HEK293 (cell line): ENCODE data around the gene CHCHD6.

Experiments used
- CTCF ChIA-PET: fragments of 350-600 bp; formaldehyde crosslinking; extraction: SDS; loops from one replicate; lab custom pipeline; 2021; ENCODE audit warnings: antibody characterized with exemption; lab: Yijun Ruan, JAX
- POLR2A ChIA-PET: fragments of 300-600 bp; formaldehyde crosslinking; extraction: SDS; loops from one replicate; lab custom pipeline; 2020; ENCODE audit warnings: antibody characterized with exemption, inconsistent platforms; lab: Yijun Ruan, JAX
- H3K27ac ChIP-seq: fragments of 200-500 bp; sonication (Bioruptor generic); 2 replicates; pipeline ENCODE4 v1.5.1; 2014; ENCODE audit warnings: low read depth, low read length, control low read depth, inconsistent platforms; ENCODE audit errors: extremely low read depth
- H3K36me3 ChIP-seq, 2 experiments: fragments of 200-500 bp in 1 of 2; sonication (Bioruptor generic) in 1 of 2; 1 replicate in 1 of 2; 2 replicates in 1 of 2; pipeline ENCODE4 v1.5.1; 2014 to 2017; ENCODE audit warnings: inconsistent platforms in 2 of 2, low read length in 2 of 2; ENCODE audit not compliant: control insufficient read depth in 2 of 2, insufficient read depth in 1 of 2
- H3K4me1 ChIP-seq: fragments of 200-500 bp; sonication (Bioruptor generic); 2 replicates; pipeline ENCODE4 v1.5.1; 2014; ENCODE audit warnings: mild to moderate bottlenecking, low read length, inconsistent platforms; ENCODE audit not compliant: control insufficient read depth, insufficient read depth
- H3K4me3 ChIP-seq: 2 replicates; pipeline ENCODE4 v1.5.1; 2011; ENCODE audit warnings: low read depth, mild to moderate bottlenecking, control low read depth, low read length, moderate library complexity
- H3K9me3 ChIP-seq: fragments of 200-500 bp; sonication (Bioruptor generic); 2 replicates; pipeline ENCODE4 v1.5.1; 2014; ENCODE audit warnings: low read depth, low read length, inconsistent platforms; ENCODE audit not compliant: control insufficient read depth, insufficient read depth
- BCL11A ChIP-seq: fragments of 450-650 bp; formaldehyde crosslinking; IDR thresholded peaks from 2 replicates; pipeline ENCODE4 v1.5.1; 2016; ENCODE audit warnings: low read depth, missing biosample characterization, missing genetic modification characterization
- GLI2 ChIP-seq: fragments of 450-650 bp; formaldehyde crosslinking; IDR thresholded peaks from 2 replicates; pipeline ENCODE4; 2017; ENCODE audit warnings: missing biosample characterization, missing genetic modification characterization, low read depth, borderline replicate concordance
- OVOL3 ChIP-seq: fragments of 450-650 bp; formaldehyde crosslinking; IDR thresholded peaks from 2 replicates; pipeline ENCODE4 v1.5.1; 2016; ENCODE audit warnings: missing biosample characterization, missing genetic modification characterization
- PBX3 ChIP-seq: sonication (generic); formaldehyde crosslinking; IDR thresholded peaks from 2 replicates; pipeline ENCODE4 v1.8.1; 2022; ENCODE audit warnings: mild to moderate bottlenecking, moderate library complexity, missing genetic modification reagents
- PRDM1 ChIP-seq: fragments of 450-650 bp; formaldehyde crosslinking; IDR thresholded peaks from 2 replicates; pipeline ENCODE4; 2016; ENCODE audit warnings: missing biosample characterization, missing genetic modification characterization
- REPIN1 ChIP-seq: fragments of 450-650 bp; formaldehyde crosslinking; IDR thresholded peaks from 2 replicates; pipeline ENCODE4 v1.5.1; 2017; ENCODE audit warnings: missing biosample characterization, missing genetic modification characterization, low read depth
- ZBTB7A ChIP-seq: fragments of 450-650 bp; formaldehyde crosslinking; IDR thresholded peaks from 2 replicates; pipeline ENCODE4 v1.5.1; 2016; ENCODE audit warnings: low read depth, missing biosample characterization, missing genetic modification characterization
- ZNF16 ChIP-seq: fragments of 450-650 bp; formaldehyde crosslinking; IDR thresholded peaks from 2 replicates; pipeline ENCODE4 v1.5.1; 2016; ENCODE audit warnings: low read depth, missing biosample characterization, missing genetic modification characterization
- ZNF23 ChIP-seq: fragments of 450-650 bp; formaldehyde crosslinking; IDR thresholded peaks from 2 replicates; pipeline ENCODE4 v1.5.1; 2016; ENCODE audit warnings: missing biosample characterization, missing genetic modification characterization, borderline replicate concordance
- ZNF248 ChIP-seq: fragments of 450-650 bp; formaldehyde crosslinking; IDR thresholded peaks from 2 replicates; pipeline ENCODE4 v1.5.1; 2017; ENCODE audit warnings: missing biosample characterization, missing genetic modification characterization
- ZNF76 ChIP-seq: fragments of 450-650 bp; formaldehyde crosslinking; IDR thresholded peaks from 2 replicates; pipeline ENCODE4; 2016; ENCODE audit warnings: low read depth, missing biosample characterization, missing genetic modification characterization, borderline replicate concordance
- ZNF830 ChIP-seq: fragments of 450-650 bp; IDR thresholded peaks from 2 replicates; pipeline ENCODE4 v1.5.0; 2018; ENCODE audit warnings: missing biosample characterization, missing genetic modification characterization, low read depth, mild to moderate bottlenecking, moderate library complexity
- TF ChIP-seq, protein P1 (sequence below): fragments of 450-650 bp; formaldehyde crosslinking; IDR thresholded peaks from 2 replicates; pipeline ENCODE4 v1.5.1; 2016; ENCODE audit warnings: missing biosample characterization, missing genetic modification characterization, borderline replicate concordance
- TF ChIP-seq, protein P2 (sequence below): fragments of 450-650 bp; formaldehyde crosslinking; IDR thresholded peaks from 2 replicates; pipeline ENCODE4 v1.5.1; 2016; ENCODE audit warnings: missing biosample characterization, missing genetic modification characterization
- TF ChIP-seq, protein P3 (sequence below): fragments of 450-650 bp; formaldehyde crosslinking; IDR thresholded peaks from 2 replicates; pipeline ENCODE4 v1.5.1; 2016; ENCODE audit warnings: missing biosample characterization, missing genetic modification characterization

The CHCHD6 gene

DNA sequence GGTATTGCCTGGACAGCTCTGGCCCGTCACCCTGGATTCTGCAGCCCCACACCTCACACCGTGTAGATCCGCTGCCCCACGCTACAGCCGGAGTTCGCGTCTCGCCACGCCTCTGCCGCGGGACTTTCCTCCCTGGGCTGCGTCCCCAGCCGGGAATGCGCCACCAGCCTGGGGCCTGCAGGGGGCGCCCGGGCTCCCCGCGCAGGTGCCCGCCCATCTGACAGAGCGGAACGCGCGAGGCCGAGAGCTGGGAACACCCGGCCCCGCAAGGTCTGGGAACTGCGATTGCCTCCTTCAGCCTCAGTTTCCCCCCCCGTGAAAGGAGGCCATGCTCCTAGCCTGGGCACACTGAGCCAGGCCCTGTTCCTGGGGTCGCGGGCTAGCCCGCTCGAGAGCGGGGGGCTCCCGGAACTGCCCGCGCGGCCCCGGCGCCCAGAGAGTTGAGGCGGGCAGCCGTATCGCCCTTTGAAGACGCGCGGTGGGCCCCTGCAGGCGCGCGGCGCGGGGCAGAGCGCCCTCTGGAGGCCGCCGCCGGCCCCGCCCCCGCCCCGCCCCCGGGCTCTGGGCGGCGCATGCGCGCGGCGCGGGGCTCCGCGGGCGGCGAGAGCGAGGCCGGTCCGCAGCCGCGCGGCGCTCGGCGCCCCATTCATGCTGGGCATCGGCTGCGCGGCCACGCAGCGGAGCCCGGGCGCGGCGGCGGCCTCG is 278.6 kb downstream of the CHCHD6 start, which contains the start of gene PLXNA1 (continued):
- TF ChIP-seq PBX3 (CRISPR knock-in tag): no peak
- TF ChIP-seq ZNF248: no peak
- TF ChIP-seq ZNF830 (tag by site-specific recombination): no peak
- TF ChIP-seq GLI2 (tag by site-specific recombination): no peak
- no peak; the same call in 1 of the 2 replicates for TF ChIP-seq ZNF76 (tag by site-specific recombination)
- peak; percentile 89 for TF ChIP-seq ZBTB7A (tag by site-specific recombination)
- no peak for TF ChIP-seq PRDM1
- TF ChIP-seq, protein P1, sequence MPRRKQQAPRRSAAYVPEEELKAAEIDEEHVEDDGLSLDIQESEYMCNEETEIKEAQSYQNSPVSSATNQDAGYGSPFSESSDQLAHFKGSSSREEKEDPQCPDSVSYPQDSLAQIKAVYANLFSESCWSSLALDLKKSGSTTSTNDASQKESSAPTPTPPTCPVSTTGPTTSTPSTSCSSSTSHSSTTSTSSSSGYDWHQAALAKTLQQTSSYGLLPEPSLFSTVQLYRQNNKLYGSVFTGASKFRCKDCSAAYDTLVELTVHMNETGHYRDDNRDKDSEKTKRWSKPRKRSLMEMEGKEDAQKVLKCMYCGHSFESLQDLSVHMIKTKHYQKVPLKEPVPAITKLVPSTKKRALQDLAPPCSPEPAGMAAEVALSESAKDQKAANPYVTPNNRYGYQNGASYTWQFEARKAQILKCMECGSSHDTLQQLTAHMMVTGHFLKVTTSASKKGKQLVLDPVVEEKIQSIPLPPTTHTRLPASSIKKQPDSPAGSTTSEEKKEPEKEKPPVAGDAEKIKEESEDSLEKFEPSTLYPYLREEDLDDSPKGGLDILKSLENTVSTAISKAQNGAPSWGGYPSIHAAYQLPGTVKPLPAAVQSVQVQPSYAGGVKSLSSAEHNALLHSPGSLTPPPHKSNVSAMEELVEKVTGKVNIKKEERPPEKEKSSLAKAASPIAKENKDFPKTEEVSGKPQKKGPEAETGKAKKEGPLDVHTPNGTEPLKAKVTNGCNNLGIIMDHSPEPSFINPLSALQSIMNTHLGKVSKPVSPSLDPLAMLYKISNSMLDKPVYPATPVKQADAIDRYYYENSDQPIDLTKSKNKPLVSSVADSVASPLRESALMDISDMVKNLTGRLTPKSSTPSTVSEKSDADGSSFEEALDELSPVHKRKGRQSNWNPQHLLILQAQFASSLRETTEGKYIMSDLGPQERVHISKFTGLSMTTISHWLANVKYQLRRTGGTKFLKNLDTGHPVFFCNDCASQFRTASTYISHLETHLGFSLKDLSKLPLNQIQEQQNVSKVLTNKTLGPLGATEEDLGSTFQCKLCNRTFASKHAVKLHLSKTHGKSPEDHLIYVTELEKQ (tag by site-specific recombination): no peak
- TF ChIP-seq, protein P2, sequence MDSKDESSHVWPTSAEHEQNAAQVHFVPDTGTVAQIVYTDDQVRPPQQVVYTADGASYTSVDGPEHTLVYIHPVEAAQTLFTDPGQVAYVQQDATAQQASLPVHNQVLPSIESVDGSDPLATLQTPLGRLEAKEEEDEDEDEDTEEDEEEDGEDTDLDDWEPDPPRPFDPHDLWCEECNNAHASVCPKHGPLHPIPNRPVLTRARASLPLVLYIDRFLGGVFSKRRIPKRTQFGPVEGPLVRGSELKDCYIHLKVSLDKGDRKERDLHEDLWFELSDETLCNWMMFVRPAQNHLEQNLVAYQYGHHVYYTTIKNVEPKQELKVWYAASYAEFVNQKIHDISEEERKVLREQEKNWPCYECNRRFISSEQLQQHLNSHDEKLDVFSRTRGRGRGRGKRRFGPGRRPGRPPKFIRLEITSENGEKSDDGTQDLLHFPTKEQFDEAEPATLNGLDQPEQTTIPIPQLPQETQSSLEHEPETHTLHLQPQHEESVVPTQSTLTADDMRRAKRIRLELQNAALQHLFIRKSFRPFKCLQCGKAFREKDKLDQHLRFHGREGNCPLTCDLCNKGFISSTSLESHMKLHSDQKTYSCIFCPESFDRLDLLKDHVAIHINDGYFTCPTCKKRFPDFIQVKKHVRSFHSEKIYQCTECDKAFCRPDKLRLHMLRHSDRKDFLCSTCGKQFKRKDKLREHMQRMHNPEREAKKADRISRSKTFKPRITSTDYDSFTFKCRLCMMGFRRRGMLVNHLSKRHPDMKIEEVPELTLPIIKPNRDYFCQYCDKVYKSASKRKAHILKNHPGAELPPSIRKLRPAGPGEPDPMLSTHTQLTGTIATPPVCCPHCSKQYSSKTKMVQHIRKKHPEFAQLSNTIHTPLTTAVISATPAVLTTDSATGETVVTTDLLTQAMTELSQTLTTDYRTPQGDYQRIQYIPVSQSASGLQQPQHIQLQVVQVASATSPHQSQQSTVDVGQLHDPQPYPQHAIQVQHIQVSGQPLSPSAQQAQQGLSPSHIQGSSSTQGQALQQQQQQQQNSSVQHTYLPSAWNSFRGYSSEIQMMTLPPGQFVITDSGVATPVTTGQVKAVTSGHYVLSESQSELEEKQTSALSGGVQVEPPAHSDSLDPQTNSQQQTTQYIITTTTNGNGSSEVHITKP (tag by site-specific recombination): peak; percentile 50; the same call in 1 of the 2 replicates
- no peak for TF ChIP-seq OVOL3
- no peak for TF ChIP-seq ZNF23 (tag by site-specific recombination)
- TF ChIP-seq, protein P3, sequence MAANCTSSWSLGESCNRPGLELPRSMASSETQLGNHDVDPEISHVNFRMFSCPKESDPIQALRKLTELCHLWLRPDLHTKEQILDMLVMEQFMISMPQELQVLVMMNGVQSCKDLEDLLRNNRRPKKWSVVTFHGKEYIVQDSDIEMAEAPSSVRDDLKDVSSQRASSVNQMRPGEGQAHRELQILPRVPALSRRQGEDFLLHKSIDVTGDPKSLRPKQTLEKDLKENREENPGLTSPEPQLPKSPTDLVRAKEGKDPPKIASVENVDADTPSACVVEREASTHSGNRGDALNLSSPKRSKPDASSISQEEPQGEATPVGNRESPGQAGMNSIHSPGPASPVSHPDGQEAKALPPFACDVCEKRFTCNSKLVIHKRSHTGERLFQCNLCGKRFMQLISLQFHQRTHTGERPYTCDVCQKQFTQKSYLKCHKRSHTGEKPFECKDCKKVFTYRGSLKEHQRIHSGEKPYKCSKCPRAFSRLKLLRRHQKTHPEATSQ (tag by site-specific recombination): peak; percentile 98
- TF ChIP-seq ZNF16 (tag by site-specific recombination): no peak
- peak; percentile 35; the same call in 1 of the 2 replicates for TF ChIP-seq REPIN1 (tag by site-specific recombination)

- peaks cover 0 to 4% of the 10 kb centered on the region in 2 experiments; a peak in 1 of 3 replicates for H3K36me3 ChIP-seq
- H3K27ac ChIP-seq: peak overlapping the region; percentile 51; the same call in 1 of the 2 replicates
- CTCF ChIA-PET: interaction anchor here (0.6 to 0.7 kb wide), 3 partner anchors 16 to 206 kb away, joined by 3 to 4 read pairs (median 3); no protein-coding TSS in a partner anchor
- H3K9me3 ChIP-seq: no peaks in the 10 kb centered on the region
- POLR2A ChIA-PET: no interaction called here
- peak overlapping the region; percentile 62 for H3K4me3 ChIP-seq
- H3K4me1 ChIP-seq: peaks cover 7% of the 10 kb centered on the region; the same call in 1 of the 2 replicates
- TF ChIP-seq BCL11A (tag by site-specific recombination): no peak
These were observed 279.2 kb downstream of the CHCHD6 start for GRCh38 chr3:126983276-126983652.
